K562 (cell line): ENCODE data around the gene GYG2. TPM values are rescaled to one million over a fixed set of nuclear protein-coding genes. Genes with fewer than 3 reads are reported as not detected.
A peak's percentile ranks its signal among the peaks of the same experiment; 100 is the strongest.
"Not testable (repeated sequence)": the region's sequence is repeated elsewhere in the genome, so short reads cannot be mapped to it uniquely, and the experiment has no call there.

Experiments used
- ATAC-seq: fragments of 200-7000 bp; cut with Tn5 transposase; 3 replicates; pipeline ENCODE4 v1.9.1; 2020; ENCODE audit warnings: moderate library complexity
- BruUV-seq: library from RNA; stranded (reverse); fragments of 400-500 nt; replicated peaks from 2 replicates; lab custom pipeline; 2021; lab: Mats Ljungman, UMichigan
- CTCF ChIA-PET: fragments of 300-600 bp; formaldehyde crosslinking; extraction: SDS; loops from one replicate; lab custom pipeline; 2021; ENCODE audit warnings: low intra/inter-chr PET ratio; lab: Yijun Ruan, JAX
- POLR2A ChIA-PET: fragments of 300-600, 350-650 bp; sonication (Branson Sonifier 250); formaldehyde crosslinking; extraction: SDS; loops from one replicate; lab custom pipeline; 2021; ENCODE audit warnings: antibody characterized with exemption, inconsistent platforms; lab: Yijun Ruan, JAX
- DNase-seq, 4 experiments: peaks; one replicate each; pipeline versions ENCODE4 v3.0.0 to v3.0.0-alpha.2; 2011 to 2018; ENCODE audit warnings: low spot score in 3 of 4, mixed read lengths in 3 of 4; ENCODE audit errors: extremely low read depth in 1 of 4
- FAIRE-seq: peaks from 2 replicates; lab custom pipeline; 2011; peaks lifted over from hg19 to GRCh38; lab: Jason Lieb, UNC
- H2AFZ ChIP-seq: 2 replicates; pipeline ENCODE4 v1.6.0; 2011; ENCODE audit warnings: low read depth, low read length, control low read depth, inconsistent platforms
- H3K27ac ChIP-seq: fragments of 200-600 bp; 3 replicates; pipeline ENCODE4 v1.8.0; 2011; ENCODE audit warnings: low read depth, mild to moderate bottlenecking, control low read depth, inconsistent platforms, low read length, moderate library complexity, mixed read lengths; ENCODE audit errors: extremely low read depth
- H3K27me3 ChIP-seq, 2 experiments: fragments of 300-600 bp in 1 of 2; 2 replicates in 1 of 2; 3 replicates in 1 of 2; pipeline versions ENCODE4 v1.6.0 to v1.8.0; 2011; ENCODE audit warnings: inconsistent platforms in 2 of 2, low read length in 2 of 2, mild to moderate bottlenecking in 1 of 2, mixed read lengths in 1 of 2, moderate library complexity in 1 of 2; ENCODE audit not compliant: control insufficient read depth in 2 of 2, insufficient read depth in 2 of 2
- H3K36me3 ChIP-seq: fragments of 300-600 bp; 3 replicates; pipeline ENCODE4 v1.8.0; 2011; ENCODE audit warnings: mild to moderate bottlenecking, low read length, inconsistent platforms; ENCODE audit not compliant: control insufficient read depth, insufficient read depth
- H3K4me1 ChIP-seq, 2 experiments: fragments of 200-600 bp in 1 of 2; replicated peaks in 1 of 2; 2 replicates in 1 of 2; 3 replicates in 1 of 2; pipeline versions ENCODE4 v1.5.1 to v1.8.0; 2011; ENCODE audit warnings: inconsistent platforms in 2 of 2, low read length in 2 of 2, mild to moderate bottlenecking in 1 of 2, mixed read lengths in 1 of 2, moderate library complexity in 1 of 2; ENCODE audit not compliant: control insufficient read depth in 2 of 2, insufficient read depth in 2 of 2
- H3K4me2 ChIP-seq: 2 replicates; pipeline ENCODE4 v1.6.1; 2011; ENCODE audit warnings: low read length, control low read depth, inconsistent platforms, mixed read lengths; ENCODE audit not compliant: insufficient read depth
- H3K4me3 ChIP-seq: fragments of 200-600 bp; sonication (generic), shearing (Covaris generic); 2 replicates; pipeline ENCODE4 v1.5.1; 2016; ENCODE audit warnings: control low read depth, inconsistent platforms
- H3K79me2 ChIP-seq: fragments of 200-600 bp; 3 replicates; pipeline ENCODE4 v1.8.0; 2011; ENCODE audit warnings: low read length, inconsistent platforms; ENCODE audit not compliant: control insufficient read depth, insufficient read depth
- H3K9ac ChIP-seq, 2 experiments: 2 replicates each; pipeline versions ENCODE4 v1.6.0 to v1.6.1; 2011; ENCODE audit warnings: low read depth in 2 of 2, low read length in 2 of 2, control low read depth in 1 of 2, inconsistent platforms in 1 of 2, mild to moderate bottlenecking in 1 of 2, mixed read lengths in 1 of 2; ENCODE audit not compliant: insufficient read depth in 1 of 2
- H3K9me1 ChIP-seq: one replicate; pipeline ENCODE4 v1.6.0; 2011; ENCODE audit warnings: inconsistent platforms, mild to moderate bottlenecking, low read length, moderate library complexity; ENCODE audit not compliant: control insufficient read depth, insufficient read depth
- H3K9me3 ChIP-seq: replicated peaks from 2 replicates; pipeline ENCODE4 v1.5.1; 2011; ENCODE audit warnings: low read depth, low read length, inconsistent platforms; ENCODE audit not compliant: control insufficient read depth, insufficient read depth
- H4K20me1 ChIP-seq: replicated peaks from 2 replicates; pipeline ENCODE4 v1.6.1; 2011; ENCODE audit warnings: low read length, inconsistent platforms, mixed read lengths; ENCODE audit not compliant: control insufficient read depth, insufficient read depth
- L3MBTL2 ChIP-seq: fragments of 450-650 bp; IDR thresholded peaks from 2 replicates; pipeline ENCODE4 v1.6.1; 2016; ENCODE audit warnings: mild to moderate bottlenecking, moderate library complexity
- WGBS: fragments of 100-300 bp; shearing (Covaris generic); methylation state at CpG from one replicate; pipeline ENCODE4 v1.1.6; 2016; ENCODE audit warnings: low coverage, mixed read lengths; ENCODE audit not compliant: insufficient coverage; ENCODE audit errors: missing lambda C conversion rate; 5-methylcytosine and 5-hydroxymethylcytosine counted together
- in situ Hi-C: fragments of 300-500 bp; cut with MboI; formaldehyde crosslinking; loops from 4 replicates; pipeline ENCODE4 v1.15.0; 2018; ENCODE audit warnings: inconsistent platforms, mixed read lengths
- intact Hi-C: fragments of 100-400 bp; cut with micrococcal nuclease; formaldehyde crosslinking; loops from 2 replicates; pipeline ENCODE4 v1.14.2; 2022
- polyA plus RNA-seq, 8 experiments: library from polyadenylated mRNA; depleted of rRNA in 4 of 8; stranded (reverse) in 5 of 8; unstranded in 3 of 8; fragments of >200 nt; fragmentation: Nextera tagmentation in 2 of 8; fragmentation: Illumina TruSeq in 1 of 8; extraction: Ambion mirVana in 2 of 8; extraction: Trizol in 1 of 8; gene quantifications; 2 replicates each; pipeline versions ENCODE4 v1.2.1 to v1.2.3, GENCODE V29; 2011 to 2014; ENCODE audit warnings: inconsistent platforms in 1 of 8, missing spikeins in 1 of 8
- total RNA-seq, 7 experiments: library from RNA; depleted of rRNA in 6 of 7; stranded (reverse); fragments of >200 nt in 6 of 7; fragmentation: Illumina TruSeq in 2 of 7; extraction: Trizol in 2 of 7; gene quantifications; 2 replicates each; pipeline versions ENCODE4 v1.2.1 to v1.2.3, GENCODE V29; 2011 to 2021; ENCODE audit warnings: low replicate concordance in 1 of 7

The GYG2 gene
- total and polyA plus RNA-seq, 9 of the 15 experiments (the other 6 are each of a cell fraction or from before 2014, with no cell fraction given), result 0.24 to 4.4 (median 2.9) TPM

- H3K27ac ChIP-seq, BruUV-seq, H3K9me1 ChIP-seq, H4K20me1 ChIP-seq, H3K27me3 ChIP-seq, H3K9ac ChIP-seq, H2AFZ ChIP-seq, CTCF ChIA-PET, H3K4me2 ChIP-seq, H3K4me1 ChIP-seq, H3K36me3 ChIP-seq, in situ Hi-C loops, H3K9me3 ChIP-seq, intact Hi-C loops, H3K79me2 ChIP-seq, H3K4me3 ChIP-seq: not testable (repeated sequence)
- FAIRE-seq (peak; percentile 80), DNase-seq (peak in 1 of 4 experiments; percentile 24), ATAC-seq (peak; percentile 67)
- POLR2A ChIA-PET, result interaction anchor here (1.2 kb wide), 1 partner anchor 14 kb away, joined by 3 read pairs; no protein-coding TSS in a partner anchor
- TF ChIP-seq L3MBTL2, result peak; percentile 35; the same call in 1 of the 2 replicates
- 29% methylated on average over 15 of the region's 18 CpGs for WGBS
These were observed 26.2 kb upstream of the GYG2 start for GRCh38 chrX:2802376-2803090.

- in situ Hi-C loops, H3K9ac ChIP-seq, H4K20me1 ChIP-seq, H3K27me3 ChIP-seq, ATAC-seq, H3K4me2 ChIP-seq, H3K79me2 ChIP-seq, BruUV-seq, CTCF ChIA-PET, H3K4me3 ChIP-seq, H3K9me1 ChIP-seq, H3K9me3 ChIP-seq, H3K36me3 ChIP-seq, H3K4me1 ChIP-seq, intact Hi-C loops, H3K27ac ChIP-seq, FAIRE-seq, H2AFZ ChIP-seq, DNase-seq: not testable (repeated sequence)
- WGBS, result 51% methylated on average over 5 of the region's 8 CpGs
- POLR2A ChIA-PET, result interaction anchor here (0.5 kb wide), 1 partner anchor 158 kb away, joined by 3 read pairs; no protein-coding TSS in a partner anchor
These were observed 25.2 kb upstream of the GYG2 start for GRCh38 chrX:2803486-2803885.

- H3K27ac ChIP-seq, FAIRE-seq, BruUV-seq, H3K4me3 ChIP-seq, H4K20me1 ChIP-seq, H3K4me2 ChIP-seq, H3K9me1 ChIP-seq, H3K4me1 ChIP-seq, in situ Hi-C loops, intact Hi-C loops, DNase-seq, CTCF ChIA-PET, H3K9me3 ChIP-seq, H2AFZ ChIP-seq, H3K36me3 ChIP-seq, H3K79me2 ChIP-seq, H3K9ac ChIP-seq, ATAC-seq, H3K27me3 ChIP-seq: not testable (repeated sequence)
- POLR2A ChIA-PET, result interaction anchor here (0.5 kb wide), 1 partner anchor 158 kb away, joined by 3 read pairs; no protein-coding TSS in a partner anchor
- 48% methylated on average over 11 of the region's 18 CpGs for WGBS
These were observed 24.5 kb upstream of the GYG2 start for GRCh38 chrX:2804106-2804843.
